Superior temporal gyrus (tissue), 1 donor: ENCODE results near the gene TKT.

ENCODE experiments used
- DNase-seq: peaks from one replicate; pipeline ENCODE4 v3.0.0-alpha.2; 2016; ENCODE audit errors: extremely low spot score

TKT gene

GRCh38 chr3:53225651-53226050 lies 30.2 kb downstream of the TKT start:
- DNase-seq, result no peak

GRCh38 chr3:53225181-53225580 lies 30.6 kb downstream of the TKT start:
- DNase-seq, result no peak

- no peak for DNase-seq
Observed at GRCh38 chr3:53224536-53224935, 31.3 kb downstream of the TKT start.

GRCh38 chr3:53224026-53224425 lies 31.8 kb downstream of the TKT start:
- no peak for DNase-seq

- DNase-seq, result no peak
Observed at GRCh38 chr3:53223541-53223966, 32.3 kb downstream of the TKT start.

- DNase-seq, result no peak
Observed at GRCh38 chr3:53223025-53223424, 32.8 kb downstream of the TKT start.

GRCh38 chr3:53222183-53222901 lies 33.5 kb downstream of the TKT start:
- DNase-seq, result no peak

- DNase-seq, result no peak
Observed at GRCh38 chr3:53221827-53222182, 34.0 kb downstream of the TKT start.

GRCh38 chr3:53221345-53221744 lies 34.5 kb downstream of the TKT start:
- no peak for DNase-seq

GRCh38 chr3:53219895-53220483 lies 35.8 kb downstream of the TKT start:
- DNase-seq, result peak; percentile 86

GRCh38 chr3:53218131-53218530 lies 37.7 kb downstream of the TKT start:
- DNase-seq, result no peak

- no peak for DNase-seq
Observed at GRCh38 chr3:53217175-53217574, 38.6 kb downstream of the TKT start.

- DNase-seq, result no peak
Observed at GRCh38 chr3:53216723-53217122, 39.1 kb downstream of the TKT start.

- DNase-seq, result no peak
Observed at GRCh38 chr3:53215816-53216215, 40.0 kb downstream of the TKT start.

GRCh38 chr3:53213276-53213675 lies 42.5 kb downstream of the TKT start:
- no peak for DNase-seq

- no peak for DNase-seq
Observed at GRCh38 chr3:53211706-53212702, 43.8 kb downstream of the TKT start.

- DNase-seq, result no peak
Observed at GRCh38 chr3:53202331-53203015, 53.3 kb downstream of the TKT start.

- DNase-seq, result no peak
Observed at GRCh38 chr3:53200501-53201498, 55.0 kb downstream of the TKT start.

- no peak for DNase-seq
Observed at GRCh38 chr3:53199834-53200233, 56.0 kb downstream of the TKT start.

GRCh38 chr3:53198996-53199395 lies 56.8 kb downstream of the TKT start:
- DNase-seq, result no peak
